Tibial nerve (tissue), 3 donors: ENCODE measurements around the gene CDKN3.

Experiments used
- POLR2A ChIP-seq, 2 donors: fragments of 450-650 bp; IDR thresholded peaks; one replicate each; pipeline ENCODE4 v1.6.1; 2017; ENCODE audit warnings: antibody characterized with exemption in 2 of 2, mild to moderate bottlenecking in 2 of 2, moderate library complexity in 2 of 2
- TF ChIP-seq, protein P1 (sequence below), 5 experiments: fragments of 200-600 bp in 3 of 5; fragments of 450-650 bp in 2 of 5; sonication (generic) in 3 of 5; IDR thresholded peaks; one replicate each; pipeline ENCODE4 v1.5.1; 2016 to 2019; ENCODE audit warnings: antibody characterized with exemption in 5 of 5, mild to moderate bottlenecking in 3 of 5, moderate library complexity in 2 of 5

DNA sequence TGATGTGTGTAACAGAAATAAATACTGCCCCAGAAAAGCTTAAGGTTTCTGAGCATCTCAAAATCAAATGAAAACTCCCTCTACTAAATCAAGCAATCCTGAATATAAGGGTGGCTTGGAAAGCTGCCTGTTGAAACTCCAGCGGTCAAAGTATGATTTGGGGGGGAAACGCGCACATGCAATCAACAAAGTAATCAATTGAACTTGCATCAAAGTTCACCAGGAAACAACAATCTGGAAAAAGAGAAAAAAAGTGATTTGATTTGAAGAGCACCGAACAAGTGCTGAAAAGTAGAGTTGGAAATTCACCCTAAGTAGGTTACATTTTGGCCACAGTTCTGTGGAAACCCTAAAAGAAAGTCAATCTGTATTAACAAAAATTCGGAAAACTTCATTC lies 43.7 kb downstream of the CDKN3 start:
- TF ChIP-seq, protein P1, sequence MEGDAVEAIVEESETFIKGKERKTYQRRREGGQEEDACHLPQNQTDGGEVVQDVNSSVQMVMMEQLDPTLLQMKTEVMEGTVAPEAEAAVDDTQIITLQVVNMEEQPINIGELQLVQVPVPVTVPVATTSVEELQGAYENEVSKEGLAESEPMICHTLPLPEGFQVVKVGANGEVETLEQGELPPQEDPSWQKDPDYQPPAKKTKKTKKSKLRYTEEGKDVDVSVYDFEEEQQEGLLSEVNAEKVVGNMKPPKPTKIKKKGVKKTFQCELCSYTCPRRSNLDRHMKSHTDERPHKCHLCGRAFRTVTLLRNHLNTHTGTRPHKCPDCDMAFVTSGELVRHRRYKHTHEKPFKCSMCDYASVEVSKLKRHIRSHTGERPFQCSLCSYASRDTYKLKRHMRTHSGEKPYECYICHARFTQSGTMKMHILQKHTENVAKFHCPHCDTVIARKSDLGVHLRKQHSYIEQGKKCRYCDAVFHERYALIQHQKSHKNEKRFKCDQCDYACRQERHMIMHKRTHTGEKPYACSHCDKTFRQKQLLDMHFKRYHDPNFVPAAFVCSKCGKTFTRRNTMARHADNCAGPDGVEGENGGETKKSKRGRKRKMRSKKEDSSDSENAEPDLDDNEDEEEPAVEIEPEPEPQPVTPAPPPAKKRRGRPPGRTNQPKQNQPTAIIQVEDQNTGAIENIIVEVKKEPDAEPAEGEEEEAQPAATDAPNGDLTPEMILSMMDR (IDR thresholded peaks at IDR 0.05) = no peak
- no peak for TF ChIP-seq POLR2A (IDR thresholded peaks at IDR 0.05)
